Measurements from ENCODE around the gene NR2F1.

Gene NR2F1

GRCh38 chr5:93616538-93617174, 33.6 kb downstream of the NR2F1 start:
- Histone ChIP-seq H3K4me1 (ENCODE audit: control insufficient read depth, insufficient read depth, low read length) (no peaks in the 10 kb centered on the region), H3K9ac (ENCODE audit: low read length) (no peak overlapping the region), H3K4me3 (ENCODE audit: low read length) (no peak overlapping the region), H3K36me3 (ENCODE audit: control insufficient read depth, insufficient read depth, low read length) (no peaks in the 10 kb centered on the region), H3K9me3 (ENCODE audit: control insufficient read depth, low read length) (no peaks in the 10 kb centered on the region), H3K27me3 (ENCODE audit: control insufficient read depth, insufficient read depth, low read length) (peaks cover 27% of the 10 kb centered on the region)

DNA sequence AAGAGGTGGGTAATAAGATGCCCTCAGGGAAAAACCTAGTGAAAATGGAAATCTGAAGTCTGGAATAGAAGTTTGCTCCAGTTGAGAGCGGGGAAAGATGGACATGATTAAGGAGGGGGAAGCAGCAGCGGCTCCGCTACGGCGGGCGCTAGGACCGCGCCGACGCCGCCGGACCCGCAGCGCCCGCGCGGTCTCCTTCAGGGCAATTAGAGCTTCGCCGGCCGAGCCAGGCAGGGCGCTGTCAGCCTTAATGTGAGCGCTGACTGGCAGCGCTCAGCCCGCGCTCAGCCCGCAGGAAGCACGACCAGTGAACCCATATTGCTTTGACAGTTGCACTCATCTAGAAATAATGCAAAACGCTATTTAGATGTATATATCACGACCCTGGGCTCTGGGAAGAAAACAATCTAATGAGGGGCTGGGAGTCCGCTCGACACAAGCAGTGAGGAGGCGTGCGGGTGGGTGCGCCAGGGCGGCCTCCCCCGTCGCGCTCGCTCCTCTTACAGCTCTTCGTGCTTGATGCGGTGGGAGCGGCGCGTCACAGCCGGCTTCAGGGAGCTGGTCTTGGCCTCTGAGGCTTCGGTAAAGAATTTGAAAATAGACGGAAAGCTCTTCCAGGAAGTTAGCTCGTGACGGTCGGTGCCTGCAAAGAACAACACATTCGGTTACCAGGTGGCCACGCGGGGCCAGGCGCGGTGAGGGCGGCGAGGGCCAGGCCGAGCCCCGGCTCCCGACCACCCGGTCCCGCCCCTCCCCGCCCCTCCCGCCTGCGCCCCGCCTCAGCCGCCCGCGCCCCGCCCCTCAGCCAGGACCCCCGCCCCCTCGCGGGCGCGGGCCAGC, 37.7 kb downstream of the NR2F1 start:
- Histone ChIP-seq H3K4me1 (ENCODE audit: control insufficient read depth, insufficient read depth, low read length) (no peaks in the 10 kb centered on the region), H3K4me3 (ENCODE audit: low read length) (peak overlapping the region; percentile 31), H3K36me3 (ENCODE audit: control insufficient read depth, insufficient read depth, low read length) (no peaks in the 10 kb centered on the region), H3K9me3 (ENCODE audit: control insufficient read depth, low read length) (no peaks in the 10 kb centered on the region), H3K9ac (ENCODE audit: low read length) (peak overlapping the region; percentile 9), H3K27me3 (ENCODE audit: control insufficient read depth, insufficient read depth, low read length) (peaks cover 5% of the 10 kb centered on the region)

GRCh38 chr5:93621327-93621798, 38.3 kb downstream of the NR2F1 start:
- peak overlapping the region; percentile 7 for H3K9ac ChIP-seq (ENCODE audit: low read length)
- no peak overlapping the region for H3K4me3 ChIP-seq (ENCODE audit: low read length)
- no peaks in the 10 kb centered on the region for H3K36me3 ChIP-seq (ENCODE audit: control insufficient read depth, insufficient read depth, low read length)
- H3K9me3 ChIP-seq (ENCODE audit: control insufficient read depth, low read length) = no peaks in the 10 kb centered on the region
- H3K4me1 ChIP-seq (ENCODE audit: control insufficient read depth, insufficient read depth, low read length) = no peaks in the 10 kb centered on the region
- H3K27me3 ChIP-seq (ENCODE audit: control insufficient read depth, insufficient read depth, low read length) = peaks cover 5% of the 10 kb centered on the region

DNA sequence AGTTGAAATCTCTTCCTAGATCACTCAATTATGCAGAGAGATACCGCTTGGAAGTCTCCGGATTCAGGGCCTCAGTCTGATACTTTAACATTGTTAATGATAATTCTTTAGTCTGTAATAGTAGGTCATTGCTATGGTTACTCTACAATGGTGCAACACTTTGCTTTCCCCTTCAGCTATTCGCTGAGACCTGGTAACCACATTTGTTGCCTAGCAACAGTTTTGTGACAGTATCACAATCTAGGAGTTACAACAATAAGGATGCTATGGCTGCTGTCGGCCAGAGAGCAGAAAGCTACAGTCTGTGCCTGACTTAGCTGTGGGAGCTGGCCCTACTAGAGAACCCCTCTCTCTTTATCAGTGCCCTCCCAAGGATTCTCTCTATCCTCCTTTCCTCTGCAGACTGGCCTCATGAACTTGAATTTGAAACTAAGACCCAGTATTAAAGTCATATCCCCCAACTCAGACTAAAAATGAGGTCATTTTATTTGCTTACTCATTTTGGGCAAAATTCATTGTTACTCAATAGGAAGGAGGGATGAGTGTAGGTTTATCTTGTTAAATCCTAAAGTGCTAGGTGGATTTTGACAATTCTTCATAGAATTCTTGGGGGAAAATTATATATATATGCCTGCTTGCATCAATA, 39.3 kb downstream of the NR2F1 start:
- Histone ChIP-seq H3K9ac (ENCODE audit: low read length) (no peak overlapping the region), H3K27me3 (ENCODE audit: control insufficient read depth, insufficient read depth, low read length) (peaks cover 5% of the 10 kb centered on the region), H3K36me3 (ENCODE audit: control insufficient read depth, insufficient read depth, low read length) (no peaks in the 10 kb centered on the region), H3K4me1 (ENCODE audit: control insufficient read depth, insufficient read depth, low read length) (no peaks in the 10 kb centered on the region), H3K9me3 (ENCODE audit: control insufficient read depth, low read length) (no peaks in the 10 kb centered on the region), H3K4me3 (ENCODE audit: low read length) (no peak overlapping the region)

DNA sequence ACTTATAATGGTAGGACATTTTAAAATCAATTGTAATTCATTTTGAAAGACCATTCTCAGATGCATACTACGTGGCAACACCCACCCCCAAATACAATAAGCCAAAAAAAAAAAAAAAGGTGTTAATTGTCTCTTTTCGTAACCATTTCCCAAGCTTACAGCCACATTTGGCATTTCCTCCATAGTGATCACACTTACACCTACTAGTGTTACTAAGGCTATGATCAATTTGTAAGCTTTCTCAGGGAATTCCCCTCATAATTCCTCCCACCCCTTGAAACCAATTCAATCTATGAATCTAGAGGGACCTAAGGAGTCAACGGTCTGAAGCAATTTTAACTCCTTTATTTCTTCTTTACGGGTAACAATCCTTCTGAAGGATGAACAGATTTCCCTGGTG, 40.1 kb downstream of the NR2F1 start:
- Histone ChIP-seq H3K27me3 (ENCODE audit: control insufficient read depth, insufficient read depth, low read length) (peaks cover 5% of the 10 kb centered on the region), H3K9ac (ENCODE audit: low read length) (no peak overlapping the region), H3K9me3 (ENCODE audit: control insufficient read depth, low read length) (no peaks in the 10 kb centered on the region), H3K4me3 (ENCODE audit: low read length) (no peak overlapping the region), H3K4me1 (ENCODE audit: control insufficient read depth, insufficient read depth, low read length) (no peaks in the 10 kb centered on the region), H3K36me3 (ENCODE audit: control insufficient read depth, insufficient read depth, low read length) (no peaks in the 10 kb centered on the region)

GRCh38 chr5:93626801-93627200, 43.8 kb downstream of the NR2F1 start:
- H3K27me3 ChIP-seq (ENCODE audit: control insufficient read depth, insufficient read depth, low read length) = no peaks in the 10 kb centered on the region
- H3K4me3 ChIP-seq (ENCODE audit: low read length) = no peak overlapping the region
- H3K9ac ChIP-seq (ENCODE audit: low read length) = no peak overlapping the region
- no peaks in the 10 kb centered on the region for H3K36me3 ChIP-seq (ENCODE audit: control insufficient read depth, insufficient read depth, low read length)
- no peaks in the 10 kb centered on the region for H3K4me1 ChIP-seq (ENCODE audit: control insufficient read depth, insufficient read depth, low read length)
- no peaks in the 10 kb centered on the region for H3K9me3 ChIP-seq (ENCODE audit: control insufficient read depth, low read length)

DNA sequence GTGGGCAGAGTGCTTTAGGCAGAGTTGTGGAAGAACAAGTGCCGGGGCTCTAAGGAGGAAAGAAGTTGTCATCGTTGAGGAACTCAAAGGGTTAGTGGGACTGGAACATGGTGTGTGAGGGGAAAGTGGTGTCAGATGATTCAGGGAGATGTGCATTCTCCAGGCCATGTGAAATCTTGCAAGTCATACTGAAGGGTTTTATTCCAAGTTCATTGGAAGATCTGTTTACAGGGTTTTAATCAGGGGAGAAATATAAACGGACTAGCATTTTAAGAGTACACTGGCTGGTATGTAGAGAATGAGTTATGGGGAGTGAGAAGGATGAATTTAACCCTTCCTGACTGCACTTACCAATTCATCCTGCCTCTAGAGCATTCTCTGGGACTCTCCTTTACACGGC, 49.3 kb downstream of the NR2F1 start:
- Histone ChIP-seq H3K4me3 (ENCODE audit: low read length) (no peak overlapping the region), H3K4me1 (ENCODE audit: control insufficient read depth, insufficient read depth, low read length) (no peaks in the 10 kb centered on the region), H3K27me3 (ENCODE audit: control insufficient read depth, insufficient read depth, low read length) (no peaks in the 10 kb centered on the region), H3K36me3 (ENCODE audit: control insufficient read depth, insufficient read depth, low read length) (no peaks in the 10 kb centered on the region), H3K9me3 (ENCODE audit: control insufficient read depth, low read length) (no peaks in the 10 kb centered on the region), H3K9ac (ENCODE audit: low read length) (no peak overlapping the region)

GRCh38 chr5:93635991-93636390, 53.0 kb downstream of the NR2F1 start:
- H3K27me3 ChIP-seq (ENCODE audit: control insufficient read depth, insufficient read depth, low read length) = no peaks in the 10 kb centered on the region
- no peak overlapping the region for H3K4me3 ChIP-seq (ENCODE audit: low read length)

GRCh38 chr5:93636837-93637236, 53.8 kb downstream of the NR2F1 start:
- Histone ChIP-seq H3K4me1 (ENCODE audit: control insufficient read depth, insufficient read depth, low read length) (no peaks in the 10 kb centered on the region), H3K4me3 (ENCODE audit: low read length) (no peak overlapping the region), H3K9me3 (ENCODE audit: control insufficient read depth, low read length) (no peaks in the 10 kb centered on the region), H3K9ac (ENCODE audit: low read length) (no peak overlapping the region), H3K36me3 (ENCODE audit: control insufficient read depth, insufficient read depth, low read length) (no peaks in the 10 kb centered on the region), H3K27me3 (ENCODE audit: control insufficient read depth, insufficient read depth, low read length) (no peaks in the 10 kb centered on the region)

More at GRCh38 chr5:93635991-93636390, 53.0 kb downstream of the NR2F1 start:
- H3K9me3 ChIP-seq (ENCODE audit: control insufficient read depth, low read length) = no peaks in the 10 kb centered on the region
- no peaks in the 10 kb centered on the region for H3K4me1 ChIP-seq (ENCODE audit: control insufficient read depth, insufficient read depth, low read length)
- no peaks in the 10 kb centered on the region for H3K36me3 ChIP-seq (ENCODE audit: control insufficient read depth, insufficient read depth, low read length)
- H3K9ac ChIP-seq (ENCODE audit: low read length) = no peak overlapping the region

GRCh38 chr5:93637697-93638096, 54.7 kb downstream of the NR2F1 start:
- H3K4me3 ChIP-seq (ENCODE audit: low read length) = no peak overlapping the region
- H3K27me3 ChIP-seq (ENCODE audit: control insufficient read depth, insufficient read depth, low read length) = no peaks in the 10 kb centered on the region
- H3K9me3 ChIP-seq (ENCODE audit: control insufficient read depth, low read length) = no peaks in the 10 kb centered on the region
- H3K9ac ChIP-seq (ENCODE audit: low read length) = no peak overlapping the region
- no peaks in the 10 kb centered on the region for H3K4me1 ChIP-seq (ENCODE audit: control insufficient read depth, insufficient read depth, low read length)
- H3K36me3 ChIP-seq (ENCODE audit: control insufficient read depth, insufficient read depth, low read length) = no peaks in the 10 kb centered on the region

GRCh38 chr5:93642526-93642925, 59.5 kb downstream of the NR2F1 start:
- Histone ChIP-seq H3K36me3 (ENCODE audit: control insufficient read depth, insufficient read depth, low read length) (no peaks in the 10 kb centered on the region), H3K4me1 (ENCODE audit: control insufficient read depth, insufficient read depth, low read length) (no peaks in the 10 kb centered on the region), H3K9me3 (ENCODE audit: control insufficient read depth, low read length) (no peaks in the 10 kb centered on the region), H3K27me3 (ENCODE audit: control insufficient read depth, insufficient read depth, low read length) (no peaks in the 10 kb centered on the region), H3K4me3 (ENCODE audit: low read length) (no peak overlapping the region), H3K9ac (ENCODE audit: low read length) (no peak overlapping the region)
